Activated CD8-positive, alpha-beta memory T cell treated with anti-CD3 and anti-CD28 coated beads, Interleukin-2, amount 10 ng/mL, durations not matched to agents 7 days and 5 days (primary cell): ENCODE data around the gene FAM118A. TPM values are rescaled to one million over a fixed set of nuclear protein-coding genes. Genes with fewer than 3 reads are reported as not detected.
"Not testable (repeated sequence)": the region's sequence is repeated elsewhere in the genome, so short reads cannot be mapped to it uniquely, and the experiment has no call there.

Experiments
- ATAC-seq: fragments of 150-1000 bp; cut with Tn5 transposase; one replicate; pipeline ENCODE4 v1.10.0; 2021; ENCODE audit warnings: moderate library complexity
- CTCF ChIA-PET: fragments of 350-600 bp; sonication (Branson Sonifier 250); formaldehyde crosslinking; loops from one replicate; lab custom pipeline; 2021; ENCODE audit warnings: antibody characterized with exemption; lab: Charles Lee
- DNase-seq: peaks from one replicate; pipeline ENCODE4 v3.0.0-alpha.2; 2020
- H3K27ac Mint-ChIP-seq: one replicate; pipeline ENCODE4 v1.8.0; 2021; ENCODE audit warnings: mild to moderate bottlenecking, mixed read lengths
- H3K27me3 Mint-ChIP-seq: one replicate; pipeline ENCODE4 v1.8.0; 2021; ENCODE audit warnings: mixed read lengths
- H3K36me3 Mint-ChIP-seq: one replicate; pipeline ENCODE4 v1.8.0; 2021; ENCODE audit warnings: mild to moderate bottlenecking, mixed read lengths
- H3K4me1 Mint-ChIP-seq: one replicate; pipeline ENCODE4 v1.8.0; 2021; ENCODE audit warnings: mixed read lengths
- H3K4me3 Mint-ChIP-seq: one replicate; pipeline ENCODE4 v1.8.0; 2021; ENCODE audit warnings: mild to moderate bottlenecking, moderate library complexity, mixed read lengths
- H3K9me3 Mint-ChIP-seq: one replicate; pipeline ENCODE4 v1.8.0; 2022; ENCODE audit warnings: low read depth, mixed read lengths
- total RNA-seq, 2 experiments: library from RNA; stranded (reverse); gene quantifications; one replicate each; pipeline ENCODE4 v1.2.3, GENCODE V29; 2021

Gene FAM118A
- 10 to 100 TPM; 58.8 to 75.0 TPM for total RNA-seq

DNA sequence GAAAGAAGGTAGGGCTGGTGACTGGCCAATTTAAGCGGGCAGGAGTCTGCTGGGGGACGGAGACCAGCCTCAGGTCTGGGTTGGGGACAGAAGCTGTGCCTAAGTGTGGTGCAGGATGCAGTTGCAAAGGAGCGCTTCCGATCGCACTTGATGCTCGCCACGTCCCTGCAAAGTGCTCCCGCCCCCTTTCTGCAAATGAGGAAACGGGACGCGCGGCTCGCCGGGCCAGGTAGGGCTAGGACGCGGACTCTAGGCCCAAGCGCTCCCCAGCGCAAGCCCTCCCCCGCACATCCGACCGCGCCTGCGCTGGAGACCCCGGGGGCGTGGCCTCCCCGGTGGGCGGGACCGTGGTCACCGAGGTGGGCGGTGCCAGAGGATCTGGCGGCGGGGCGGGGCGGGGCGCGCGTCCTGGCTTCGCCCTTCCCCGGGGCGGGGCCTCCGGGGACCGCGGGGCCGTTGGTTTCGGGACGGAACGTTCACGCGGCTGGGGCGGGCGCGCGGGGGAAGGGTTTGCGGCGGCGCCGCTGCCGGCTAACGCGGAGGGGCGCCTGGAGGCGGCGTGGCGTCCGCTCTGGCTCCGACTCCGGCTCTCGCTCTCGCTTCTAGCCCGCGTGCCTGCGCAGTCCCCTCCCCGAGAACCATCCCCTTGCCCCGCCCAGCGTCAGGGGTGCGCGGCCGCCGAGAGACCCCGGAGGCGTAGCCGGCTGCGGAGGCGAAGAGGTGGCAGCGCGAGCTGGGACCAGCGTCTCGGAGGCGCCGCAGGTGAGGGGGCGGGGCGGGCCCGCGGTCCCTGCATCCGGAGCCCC, at the start of gene FAM118A:
Gene FAM118A, plus strand, starts transcription at position 513 of the 806 bp plus-strand sequence. CDS start 12,446 bp downstream, outside the sequence.
- CTCF ChIA-PET = interaction anchor here (1.9 kb wide), 2 partner anchors 9 to 104 kb away, joined by 5 to 6 read pairs; partner anchors contain the start of genes RIBC2 and SMC1B
- ATAC-seq (peak; percentile 87), DNase-seq (peak; percentile 96)
- Mint-ChIP-seq H3K9me3 (no peaks in the 10 kb centered on the region), H3K4me1 (peaks cover 33% of the 10 kb centered on the region), H3K4me3 (peak within 1 kb of the TSS; percentile 81), H3K27ac (peak within 1 kb of the TSS; percentile 90), H3K36me3 (peaks cover 12% of the 10 kb centered on the region), H3K27me3 (no peaks in the 10 kb centered on the region)

GRCh38 chr22:45260395-45260759, 49.4 kb upstream of the FAM118A start:
- Mint-ChIP-seq H3K27me3 (peaks cover 25% of the 10 kb centered on the region), H3K4me1 (peaks cover 11% of the 10 kb centered on the region)
- H3K36me3 Mint-ChIP-seq, H3K27ac Mint-ChIP-seq, H3K4me3 Mint-ChIP-seq, H3K9me3 Mint-ChIP-seq, DNase-seq, CTCF ChIA-PET, ATAC-seq: not testable (repeated sequence)

GRCh38 chr22:45261407-45262088, 48.2 kb upstream of the FAM118A start:
- H3K27me3 Mint-ChIP-seq = peaks cover 31% of the 10 kb centered on the region
- no peak overlapping the region for H3K27ac Mint-ChIP-seq
- no peak overlapping the region for H3K4me3 Mint-ChIP-seq
- DNase-seq (no peak), ATAC-seq (no peak)
- H3K4me1 Mint-ChIP-seq = peaks cover 3% of the 10 kb centered on the region
- CTCF ChIA-PET = no interaction called here
- H3K9me3 Mint-ChIP-seq = peaks cover 2% of the 10 kb centered on the region
- H3K36me3 Mint-ChIP-seq = peaks cover 8% of the 10 kb centered on the region

GRCh38 chr22:45262195-45262930, 47.4 kb upstream of the FAM118A start:
- Mint-ChIP-seq H3K9me3 (peaks cover 2% of the 10 kb centered on the region), H3K4me1 (peaks cover 3% of the 10 kb centered on the region), H3K36me3 (peaks cover 5% of the 10 kb centered on the region), H3K4me3 (no peak overlapping the region), H3K27ac (no peak overlapping the region), H3K27me3 (peaks cover 36% of the 10 kb centered on the region)
- CTCF ChIA-PET = interaction anchor here (1.4 kb wide), 1 partner anchor 177 kb away, joined by 3 read pairs; no protein-coding TSS in a partner anchor
- DNase-seq = no peak
- ATAC-seq = no peak

DNA sequence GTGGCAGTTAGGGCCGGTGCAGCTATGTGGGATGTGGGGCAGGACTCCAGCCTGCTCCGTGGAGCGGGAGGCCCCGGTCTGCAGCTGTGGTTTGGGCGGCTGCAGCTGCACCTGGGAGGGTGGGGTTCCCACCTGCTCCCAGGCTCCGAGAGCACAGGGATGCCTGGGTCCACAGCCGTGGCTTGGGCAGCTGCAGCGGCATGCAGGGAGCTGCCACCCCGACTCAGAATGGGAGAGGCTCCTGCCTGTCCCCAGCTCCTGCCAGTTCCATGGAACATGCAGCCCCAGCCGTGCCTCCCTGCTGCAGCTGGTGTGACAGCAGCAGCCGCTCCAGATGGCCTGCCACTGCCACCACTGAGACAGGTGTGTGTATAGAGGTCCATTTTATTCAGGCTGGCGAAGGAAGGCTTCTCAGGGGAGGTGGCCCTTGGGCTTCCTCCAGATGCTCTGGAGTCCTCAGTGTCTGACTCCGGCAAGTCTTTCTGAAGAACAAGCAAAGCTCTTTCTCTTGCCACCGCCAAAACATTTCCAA, 46.7 kb upstream of the FAM118A start:
- ATAC-seq = no peak
- Mint-ChIP-seq H3K27ac (no peak overlapping the region), H3K9me3 (peaks cover under 1% of the 10 kb centered on the region), H3K36me3 (peaks cover 2% of the 10 kb centered on the region), H3K27me3 (peaks cover 36% of the 10 kb centered on the region), H3K4me1 (peaks cover 3% of the 10 kb centered on the region), H3K4me3 (no peak overlapping the region)
- no peak for DNase-seq
- CTCF ChIA-PET = interaction anchor here (0.7 to 1.4 kb wide), 2 partner anchors 32 to 177 kb away, joined by 3 read pairs; no protein-coding TSS in a partner anchor

GRCh38 chr22:45263463-45264269, 46.1 kb upstream of the FAM118A start:
- H3K4me1 Mint-ChIP-seq = peaks cover 4% of the 10 kb centered on the region
- H3K4me3 Mint-ChIP-seq = no peak overlapping the region
- peaks cover 36% of the 10 kb centered on the region for H3K27me3 Mint-ChIP-seq
- no peaks in the 10 kb centered on the region for H3K9me3 Mint-ChIP-seq
- CTCF ChIA-PET = interaction anchor here (0.7 to 1.4 kb wide), 2 partner anchors 33 to 176 kb away, joined by 3 read pairs; no protein-coding TSS in a partner anchor
- ATAC-seq (no peak), DNase-seq (no peak)
- H3K36me3 Mint-ChIP-seq = no peaks in the 10 kb centered on the region
- no peak overlapping the region for H3K27ac Mint-ChIP-seq

DNA sequence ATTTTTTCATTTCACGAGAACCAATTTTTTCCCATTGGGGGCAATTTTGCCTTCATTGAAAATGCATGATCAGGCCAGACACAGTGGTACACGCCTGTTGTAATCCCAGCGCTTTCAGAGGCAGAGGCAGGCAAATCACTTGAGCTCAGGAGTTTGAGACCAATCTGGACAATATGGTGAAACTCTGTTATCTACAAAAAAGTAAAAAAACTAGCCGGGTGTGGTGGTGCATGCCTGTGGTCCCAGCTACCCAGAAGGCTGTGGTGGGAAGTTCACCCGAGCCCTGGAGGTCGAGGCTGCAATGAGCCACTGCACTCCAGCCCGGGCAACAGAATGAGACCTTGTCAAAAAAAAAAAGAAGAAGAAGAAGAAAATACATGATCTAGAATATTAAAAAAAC, 44.2 kb upstream of the FAM118A start:
- CTCF ChIA-PET = interaction anchor here (1.1 to 2.9 kb wide), 2 partner anchors 91 to 132 kb away, joined by 4 to 9 read pairs; no protein-coding TSS in a partner anchor
- H3K27ac Mint-ChIP-seq = no peak overlapping the region
- DNase-seq = no peak
- no peak for ATAC-seq
- peaks cover 48% of the 10 kb centered on the region for H3K27me3 Mint-ChIP-seq
- no peaks in the 10 kb centered on the region for H3K9me3 Mint-ChIP-seq
- H3K4me3 Mint-ChIP-seq = no peak overlapping the region
- H3K36me3 Mint-ChIP-seq = no peaks in the 10 kb centered on the region
- peaks cover 11% of the 10 kb centered on the region for H3K4me1 Mint-ChIP-seq

DNA sequence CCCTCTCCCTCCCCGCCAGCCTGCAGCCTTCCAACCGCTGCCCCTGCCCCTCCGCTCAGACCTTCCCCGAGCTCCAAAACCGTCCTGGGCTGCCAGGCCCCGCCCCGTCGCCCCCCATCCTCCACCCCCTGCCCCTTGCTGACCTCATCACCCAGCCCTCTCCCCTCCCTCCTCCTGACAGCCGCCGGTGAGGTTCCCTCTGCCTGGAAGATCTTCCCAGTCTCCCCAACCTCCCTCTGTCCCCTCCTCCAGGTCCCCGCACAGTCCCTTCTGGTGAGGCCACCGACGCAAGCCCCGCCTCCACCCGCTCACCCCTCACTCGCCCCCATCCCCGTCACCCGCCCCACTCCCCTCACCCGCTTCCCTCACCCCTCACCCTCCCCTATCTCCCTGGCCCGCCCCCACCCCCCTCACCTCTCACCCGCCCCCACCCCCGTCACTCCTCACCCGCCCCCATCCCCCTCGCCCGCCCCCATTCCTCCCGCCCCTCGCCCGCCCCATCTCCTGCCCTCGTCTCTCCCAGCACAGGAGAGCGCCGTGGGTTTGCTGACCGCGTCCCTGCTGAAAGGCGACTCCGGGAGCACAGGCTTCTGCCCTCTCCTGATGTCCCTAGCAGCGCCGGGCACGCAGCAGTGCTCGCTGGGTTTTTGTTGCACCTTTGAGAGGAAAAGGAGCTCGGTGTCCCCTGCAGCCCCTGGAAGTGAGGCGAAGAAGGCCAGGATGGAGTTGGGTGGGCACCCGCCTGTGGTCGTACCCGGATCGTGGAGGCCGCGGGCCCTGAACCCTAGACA, 41.4 kb upstream of the FAM118A start:
- H3K27ac Mint-ChIP-seq = no peak overlapping the region
- ATAC-seq (peak; percentile 6), DNase-seq (no peak)
- H3K36me3 Mint-ChIP-seq = no peaks in the 10 kb centered on the region
- H3K4me1 Mint-ChIP-seq = peaks cover 11% of the 10 kb centered on the region
- CTCF ChIA-PET = interaction anchor here (0.8 to 3.7 kb wide), 6 partner anchors 60 to 170 kb away, joined by 3 to 12 read pairs (median 3); no protein-coding TSS in a partner anchor
- peaks cover 43% of the 10 kb centered on the region for H3K27me3 Mint-ChIP-seq
- H3K4me3 Mint-ChIP-seq = peak overlapping the region; percentile 57
- no peaks in the 10 kb centered on the region for H3K9me3 Mint-ChIP-seq

- Mint-ChIP-seq H3K36me3 (no peaks in the 10 kb centered on the region), H3K27ac (no peak overlapping the region), H3K4me3 (peak overlapping the region; percentile 57), H3K4me1 (peaks cover 8% of the 10 kb centered on the region), H3K27me3 (peaks cover 37% of the 10 kb centered on the region), H3K9me3 (no peaks in the 10 kb centered on the region)
- ATAC-seq (peak; percentile 90), DNase-seq (peak; percentile 88)
- CTCF ChIA-PET = interaction anchor here (0.6 to 3.7 kb wide), 7 partner anchors 26 to 285 kb away, joined by 3 to 12 read pairs (median 3); no protein-coding TSS in a partner anchor
Measured at GRCh38 chr22:45268958-45269844, 40.5 kb upstream of the FAM118A start.

GRCh38 chr22:45270095-45271020, 39.4 kb upstream of the FAM118A start:
- no peaks in the 10 kb centered on the region for H3K9me3 Mint-ChIP-seq
- CTCF ChIA-PET = interaction anchor here (0.6 to 1.4 kb wide), 2 partner anchors 25 to 284 kb away, joined by 4 read pairs; no protein-coding TSS in a partner anchor
- no peak overlapping the region for H3K4me3 Mint-ChIP-seq
- ATAC-seq = no peak
- no peaks in the 10 kb centered on the region for H3K36me3 Mint-ChIP-seq
- peaks cover 8% of the 10 kb centered on the region for H3K4me1 Mint-ChIP-seq
- DNase-seq = no peak
- H3K27ac Mint-ChIP-seq = no peak overlapping the region
- peaks cover 33% of the 10 kb centered on the region for H3K27me3 Mint-ChIP-seq
